SK-N-SH (cell line): ENCODE results near the gene CELSR1. TPM values are rescaled to one million over a fixed set of nuclear protein-coding genes. Genes with fewer than 3 reads are reported as not detected.

Experiments
- CTCF ChIA-PET: fragments of 300-600, 350-600 bp; formaldehyde crosslinking; extraction: SDS; loops from one replicate; lab custom pipeline; 2021; lab: Yijun Ruan, JAX
- POLR2A ChIA-PET: fragments of 350-600 bp; sonication (Branson Sonifier 250); formaldehyde crosslinking; extraction: SDS; loops from one replicate; lab custom pipeline; 2020; ENCODE audit warnings: antibody characterized with exemption, inconsistent platforms; lab: Yijun Ruan, JAX
- DNase-seq: peaks from one replicate; pipeline ENCODE4 v3.0.0; 2012
- H2AFZ ChIP-seq: fragments of 200-600 bp; sonication (generic); 2 replicates; pipeline ENCODE4 v1.8.1; 2016; ENCODE audit warnings: antibody characterized with exemption, mild to moderate bottlenecking, low read depth
- H3F3A ChIP-seq: fragments of 200-600 bp; sonication (generic); replicated peaks from 2 replicates; pipeline ENCODE3; 2016; ENCODE audit warnings: antibody characterized with exemption, mild to moderate bottlenecking; ENCODE audit not compliant: insufficient read depth
- H3K27ac ChIP-seq, 2 experiments: fragments of 200-500 bp in 1 of 2; fragments of 200-600 bp in 1 of 2; sonication (Bioruptor generic) in 1 of 2; sonication (generic), shearing (Covaris generic) in 1 of 2; 2 replicates each; pipeline versions ENCODE4 v1.5.1 to v1.6.1; 2014 to 2016; ENCODE audit warnings: low read depth in 2 of 2, inconsistent platforms in 1 of 2, low read length in 1 of 2, mild to moderate bottlenecking in 1 of 2, mixed read lengths in 1 of 2
- H3K27me3 ChIP-seq: fragments of 200-600 bp; sonication (generic), shearing (Covaris generic); 2 replicates; pipeline ENCODE4 v1.6.1; 2016; ENCODE audit warnings: mixed run types; ENCODE audit not compliant: insufficient read depth
- H3K36me3 ChIP-seq, 2 experiments: fragments of 200-500 bp in 1 of 2; fragments of 200-600 bp in 1 of 2; sonication (Bioruptor generic) in 1 of 2; sonication (generic) in 1 of 2; replicated peaks in 1 of 2; 2 replicates each; pipeline versions ENCODE3 to v1.5.1; 2014 to 2016; ENCODE audit warnings: low read length in 1 of 2, mild to moderate bottlenecking in 1 of 2; ENCODE audit not compliant: insufficient read depth in 2 of 2, control insufficient read depth in 1 of 2
- H3K4me1 ChIP-seq, 2 experiments: fragments of 200-500 bp in 1 of 2; fragments of 200-600 bp in 1 of 2; sonication (Bioruptor generic) in 1 of 2; sonication (generic), shearing (Covaris generic) in 1 of 2; 2 replicates each; pipeline versions ENCODE4 v1.5.1 to v1.6.1; 2014 to 2016; ENCODE audit warnings: low read depth in 1 of 2, low read length in 1 of 2, mixed run types in 1 of 2; ENCODE audit not compliant: insufficient read depth in 2 of 2, control insufficient read depth in 1 of 2
- H3K4me2 ChIP-seq: fragments of 200-600 bp; sonication (generic), shearing (Covaris generic); 2 replicates; pipeline ENCODE4 v1.6.1; 2017; ENCODE audit warnings: mixed run types
- H3K4me3 ChIP-seq, 2 experiments: fragments of 200-500 bp in 1 of 2; fragments of 200-600 bp in 1 of 2; sonication (Bioruptor generic) in 1 of 2; sonication (generic), shearing (Covaris generic) in 1 of 2; 2 replicates each; pipeline versions ENCODE4 v1.5.1 to v1.8.1; 2014 to 2016; ENCODE audit warnings: low read depth in 2 of 2, inconsistent platforms in 1 of 2, low read length in 1 of 2, mild to moderate bottlenecking in 1 of 2, mixed read lengths in 1 of 2, moderate library complexity in 1 of 2
- H3K79me2 ChIP-seq: fragments of 200-600 bp; sonication (generic); 2 replicates; pipeline ENCODE4 v1.8.1; 2017; ENCODE audit warnings: mild to moderate bottlenecking; ENCODE audit not compliant: insufficient read depth
- H3K9ac ChIP-seq: fragments of 200-600 bp; sonication (generic); 2 replicates; pipeline ENCODE4 v1.6.1; 2017; ENCODE audit warnings: mixed run types
- H3K9me2 ChIP-seq: fragments of 200-600 bp; sonication (generic); 2 replicates; pipeline ENCODE4 v1.6.1; 2017; ENCODE audit warnings: mixed run types
- H3K9me3 ChIP-seq: fragments of 200-600 bp; sonication (generic); 2 replicates; pipeline ENCODE4 v1.6.1; 2017; ENCODE audit warnings: mixed run types, mild to moderate bottlenecking, moderate library complexity
- H4K20me1 ChIP-seq: fragments of 200-600 bp; sonication (generic); 2 replicates; pipeline ENCODE4 v1.6.1; 2017; ENCODE audit warnings: mild to moderate bottlenecking, mixed run types; ENCODE audit not compliant: insufficient read depth
- CHD2 ChIP-seq: fragments of 150-350 bp; IDR thresholded peaks from 2 replicates; pipeline ENCODE4 v1.6.1; 2018; ENCODE audit warnings: low read length; ENCODE audit not compliant: partially characterized antibody
- EZH2phosphoT487 ChIP-seq: fragments of 200-600 bp; sonication (generic); IDR thresholded peaks from 2 replicates; pipeline ENCODE4 v1.6.1; 2017; ENCODE audit warnings: low read depth, mixed run types, mild to moderate bottlenecking, antibody characterized with exemption, moderate library complexity, borderline replicate concordance
- FOSL2 ChIP-seq: IDR thresholded peaks from 2 replicates; pipeline ENCODE4 v1.4.0; 2012; ENCODE audit warnings: low read depth, mild to moderate bottlenecking, moderate library complexity, borderline replicate concordance
- FOXJ3 ChIP-seq: sonication (generic); formaldehyde crosslinking; IDR thresholded peaks from 2 replicates; pipeline ENCODE4 v1.5.1; 2020; ENCODE audit warnings: mild to moderate bottlenecking, missing genetic modification reagents
- FOXM1 ChIP-seq: IDR thresholded peaks from 2 replicates; pipeline ENCODE4 v1.4.0; 2012; ENCODE audit warnings: low read depth, mild to moderate bottlenecking
- GATA2 ChIP-seq: sonication (generic); formaldehyde crosslinking; IDR thresholded peaks from 2 replicates; pipeline ENCODE4 v1.5.0; 2020; ENCODE audit warnings: mild to moderate bottlenecking, missing genetic modification reagents
- JUND ChIP-seq: IDR thresholded peaks from 2 replicates; pipeline ENCODE4 v1.4.0; 2012
- MEF2A ChIP-seq: IDR thresholded peaks from 2 replicates; pipeline ENCODE4 v1.4.0; 2012; ENCODE audit warnings: low read depth, borderline replicate concordance
- MXI1 ChIP-seq: IDR thresholded peaks from 2 replicates; pipeline ENCODE4 v1.6.1; 2012; ENCODE audit warnings: mild to moderate bottlenecking, low read depth, low read length, improper control_type of control experiment
- PBX3 ChIP-seq: IDR thresholded peaks from 2 replicates; pipeline ENCODE4; 2012
- RCOR1 ChIP-seq: fragments of 150-350 bp; IDR thresholded peaks from 2 replicates; pipeline ENCODE4 v1.6.1; 2017; ENCODE audit warnings: antibody characterized with exemption, low read length
- RFX5 ChIP-seq: IDR thresholded peaks from 2 replicates; pipeline ENCODE4 v1.6.1; 2012; ENCODE audit warnings: mild to moderate bottlenecking, improper control_type of control experiment, low read length
- SMC3 ChIP-seq: IDR thresholded peaks from 2 replicates; pipeline ENCODE4 v1.6.1; 2012; ENCODE audit warnings: low read depth, low read length, improper control_type of control experiment
- USF1 ChIP-seq: IDR thresholded peaks from 2 replicates; pipeline ENCODE4 v1.4.0; 2012; ENCODE audit warnings: low read depth, borderline replicate concordance
- USF2 ChIP-seq: fragments of 150-350 bp; IDR thresholded peaks from 2 replicates; pipeline ENCODE4 v1.6.1; 2017; ENCODE audit warnings: antibody characterized with exemption, low read length, low read depth, borderline replicate concordance
- WGBS: methylation state at CpG from one replicate; pipeline ENCODE4 v1.1.6; 2017; ENCODE audit warnings: low lambda C conversion rate; 5-methylcytosine and 5-hydroxymethylcytosine counted together
- polyA plus RNA-seq, 3 experiments: library from polyadenylated mRNA; depleted of rRNA; stranded (reverse); fragments of >200 nt; gene quantifications; 2 replicates each; pipeline ENCODE4 v1.2.3, GENCODE V29; 2012

Gene CELSR1
- polyA plus RNA-seq, 1 of the 3 experiments (the other 2 are of a cell fraction) = 5.0 TPM

- POLR2A ChIA-PET = no interaction called here
- Histone ChIP-seq H4K20me1 (no peaks in the 10 kb centered on the region), H3K79me2 (no peaks in the 10 kb centered on the region), H3K27me3 (no peaks in the 10 kb centered on the region), H3K9me3 (no peaks in the 10 kb centered on the region), H3K4me3 (no peak overlapping the region), H3K4me2 (no peak overlapping the region), H3F3A (no peaks in the 10 kb centered on the region), H3K36me3 (no peaks in the 10 kb centered on the region), H3K9ac (no peak overlapping the region), H3K27ac (no peak overlapping the region), H3K9me2 (no peaks in the 10 kb centered on the region), H3K4me1 (peaks cover 0 to 2% of the 10 kb centered on the region in 2 experiments; a peak in 1 of 4 replicates), H2AFZ (no peak overlapping the region)
- WGBS = 89% methylated on average over 15 of the region's 16 CpGs
- no peak for DNase-seq
- CTCF ChIA-PET = interaction anchor here (0.8 to 3.8 kb wide), 4 partner anchors 10 to 176 kb away, joined by 3 to 26 read pairs (median 4); no protein-coding TSS in a partner anchor
- TF ChIP-seq FOXJ3 (CRISPR knock-in tag) (no peak), FOSL2 (no peak), FOXM1 (no peak), SMC3 (no peak), RCOR1 (no peak), USF2 (no peak), USF1 (no peak), RFX5 (no peak), JUND (no peak), CHD2 (no peak), EZH2phosphoT487 (no peak), MEF2A (no peak), GATA2 (CRISPR knock-in tag) (no peak)
Measured at GRCh38 chr22:46531581-46532175, 5.7 kb downstream of the CELSR1 start.

GRCh38 chr22:46528121-46528610 is 9.3 kb downstream of the CELSR1 start:
- CTCF ChIA-PET = interaction anchor here (2.7 kb wide), 1 partner anchor 14 kb away, joined by 14 read pairs; no protein-coding TSS in a partner anchor
- no peak overlapping the region for H3K4me2 ChIP-seq
- WGBS = 73% methylated on average over 15 of the region's 15 CpGs

More at GRCh38 chr22:46528121-46528610, 9.3 kb downstream of the CELSR1 start:
- no peaks in the 10 kb centered on the region for H3K9me2 ChIP-seq
- H3K36me3 ChIP-seq = no peaks in the 10 kb centered on the region
- DNase-seq = no peak
- POLR2A ChIA-PET = no interaction called here
- no peaks in the 10 kb centered on the region for H3K79me2 ChIP-seq
- no peak overlapping the region for H3K27ac ChIP-seq
- TF ChIP-seq GATA2 (CRISPR knock-in tag) = no peak
- no peak for TF ChIP-seq MXI1
- peak; percentile 36; the same call in 1 of the 2 replicates for TF ChIP-seq PBX3
- H4K20me1 ChIP-seq = no peaks in the 10 kb centered on the region
- H3K9ac ChIP-seq = no peak overlapping the region
- H3K4me3 ChIP-seq = no peak overlapping the region
- no peak overlapping the region for H2AFZ ChIP-seq
- no peaks in the 10 kb centered on the region for H3F3A ChIP-seq
- H3K27me3 ChIP-seq = no peaks in the 10 kb centered on the region
- no peaks in the 10 kb centered on the region for H3K9me3 ChIP-seq
- H3K4me1 ChIP-seq = peaks cover 0 to 2% of the 10 kb centered on the region in 2 experiments; a peak in 1 of 4 replicates
